Small intestine (tissue), 7 donors: Measurements from ENCODE around the gene HOATZ. TPM values are rescaled to one million over a fixed set of nuclear protein-coding genes. Genes with fewer than 3 reads are reported as not detected.
A peak's percentile ranks its signal among the peaks of the same experiment; 100 is the strongest.

Experiments used
- DNase-seq, 2 donors: peaks; one replicate each; pipeline versions ENCODE4 v3.0.0 to v3.0.0-alpha.2; 2013
- FAIRE-seq: peaks from 2 replicates; lab custom pipeline; 2012; peaks lifted over from hg19 to GRCh38; lab: Jason Lieb, UNC
- H3K27ac ChIP-seq, 3 donors: one replicate each; pipeline ENCODE4 v1.5.1; 2013; ENCODE audit warnings: low read length in 2 of 3, mild to moderate bottlenecking in 2 of 3, control low read depth in 1 of 3, inconsistent platforms in 1 of 3, low read depth in 1 of 3, moderate library complexity in 1 of 3
- H3K27me3 ChIP-seq, 3 donors: one replicate each; pipeline ENCODE4 v1.6.1; 2013; ENCODE audit warnings: low read length in 3 of 3, inconsistent platforms in 1 of 3; ENCODE audit not compliant: control insufficient read depth in 3 of 3, insufficient read depth in 3 of 3
- H3K36me3 ChIP-seq, 3 donors: one replicate each; pipeline ENCODE4 v1.6.1; 2013; ENCODE audit warnings: low read length in 3 of 3, inconsistent platforms in 1 of 3, low read depth in 1 of 3, mild to moderate bottlenecking in 1 of 3, moderate library complexity in 1 of 3; ENCODE audit not compliant: control insufficient read depth in 3 of 3, insufficient read depth in 2 of 3
- H3K4me1 ChIP-seq, 3 donors: one replicate each; pipeline ENCODE4 v1.6.1; 2013; ENCODE audit warnings: low read length in 2 of 3, inconsistent platforms in 1 of 3, low read depth in 1 of 3, mild to moderate bottlenecking in 1 of 3, moderate library complexity in 1 of 3; ENCODE audit not compliant: control insufficient read depth in 3 of 3, insufficient read depth in 2 of 3
- H3K4me3 ChIP-seq, 3 donors: one replicate each; pipeline ENCODE4 v1.5.1; 2013; ENCODE audit warnings: low read length in 3 of 3, control low read depth in 1 of 3, inconsistent platforms in 1 of 3, low read depth in 1 of 3, mild to moderate bottlenecking in 1 of 3, moderate library complexity in 1 of 3
- H3K9me3 ChIP-seq, 2 donors: one replicate each; pipeline ENCODE4 v1.6.1; 2013; ENCODE audit warnings: low read depth in 1 of 2, low read length in 1 of 2; ENCODE audit not compliant: control insufficient read depth in 2 of 2, insufficient read depth in 1 of 2
- WGBS, 3 donors: extraction: QIAGEN DNeasy Blood & Tissue Kit; methylation state at CpG; one replicate each; pipeline ENCODE4 v1.1.7; 2013; 5-methylcytosine and 5-hydroxymethylcytosine counted together
- polyA plus RNA-seq, 4 donors: library from polyadenylated mRNA; stranded (reverse) in 3 of 4; unstranded in 1 of 4; fragments of 200-250 nt in 3 of 4; fragments of 120-200 nt in 1 of 4; gene quantifications; one replicate each; pipeline versions ENCODE4 v1.2.1 to v1.2.3, GENCODE V29; 2013
- donor health status: healthy with polysubstance abuse.
- donor health status: control.
- donor health status: control.
- donor health status: Bipolar disorder and iron deficiency.
- donor health status: healthy.

HOATZ gene
- polyA plus RNA-seq, 4 donors: 0.03 TPM; not detected in 3

- FAIRE-seq (no peak), DNase-seq (no peak)
- Histone ChIP-seq H3K9me3 (no peaks in the 10 kb centered on the region), H3K27ac (no peak overlapping the region), H3K27me3 (no peaks in the 10 kb centered on the region), H3K4me1 (peaks cover 6 to 24% (median 7%) of the 10 kb centered on the region in 3 donors), H3K4me3 (no peak overlapping the region), H3K36me3 (no peaks in the 10 kb centered on the region)
- WGBS, 3 donors: 72 to 86% (median 73%) methylated on average over 6 of the region's 6 CpGs
These were observed 56.2 kb downstream of the HOATZ start for GRCh38 chr11:111570796-111571195.

GRCh38 chr11:111571829-111572501, 57.4 kb downstream of the HOATZ start:
- H3K27ac ChIP-seq: no peak overlapping the region
- no peak for FAIRE-seq
- H3K4me1 ChIP-seq: peaks cover 6 to 24% (median 7%) of the 10 kb centered on the region in 3 donors
- no peak overlapping the region for H3K4me3 ChIP-seq
- no peaks in the 10 kb centered on the region for H3K27me3 ChIP-seq
- DNase-seq: peak; percentile 57 to 61
- H3K9me3 ChIP-seq: no peaks in the 10 kb centered on the region
- 9 to 34% (median 22%) methylated on average over 6 of the region's 6 CpGs for WGBS, 3 donors
- no peaks in the 10 kb centered on the region for H3K36me3 ChIP-seq

GRCh38 chr11:111572581-111572980, 58.0 kb downstream of the HOATZ start:
- no peaks in the 10 kb centered on the region for H3K36me3 ChIP-seq
- no peak overlapping the region for H3K4me3 ChIP-seq
- H3K27me3 ChIP-seq: no peaks in the 10 kb centered on the region
- 93 to 98% (median 93%) methylated on average over 3 of the region's 3 CpGs for WGBS, 3 donors
- H3K27ac ChIP-seq: no peak overlapping the region
- no peaks in the 10 kb centered on the region for H3K9me3 ChIP-seq
- no peak for FAIRE-seq
- no peak for DNase-seq
- peaks cover 6 to 24% (median 7%) of the 10 kb centered on the region in 3 donors for H3K4me1 ChIP-seq

GRCh38 chr11:111573821-111574249, 59.3 kb downstream of the HOATZ start:
- Histone ChIP-seq H3K4me1 (peaks cover 6 to 24% (median 7%) of the 10 kb centered on the region in 3 donors), H3K9me3 (no peaks in the 10 kb centered on the region), H3K36me3 (no peaks in the 10 kb centered on the region), H3K27ac (peak overlapping the region in 1 of 3 donors; percentile 30), H3K27me3 (no peaks in the 10 kb centered on the region), H3K4me3 (no peak overlapping the region)
- no peak for FAIRE-seq
- DNase-seq: no peak
- 53 to 67% (median 63%) methylated on average over 4 of the region's 4 CpGs for WGBS, 3 donors

- FAIRE-seq: no peak
- DNase-seq: peak in 1 of 2 donors; percentile 11
- Histone ChIP-seq H3K27ac (no peak overlapping the region), H3K4me1 (peaks cover 6 to 24% (median 7%) of the 10 kb centered on the region in 3 donors), H3K36me3 (no peaks in the 10 kb centered on the region), H3K27me3 (no peaks in the 10 kb centered on the region), H3K4me3 (no peak overlapping the region), H3K9me3 (no peaks in the 10 kb centered on the region)
- WGBS, 3 donors: 27 to 35% (median 35%) methylated on average over 7 of the region's 7 CpGs
These were observed 60.0 kb downstream of the HOATZ start for GRCh38 chr11:111574373-111575225.

- FAIRE-seq (no peak), DNase-seq (peak in 1 of 2 donors; percentile 42)
- Histone ChIP-seq H3K36me3 (no peaks in the 10 kb centered on the region), H3K4me3 (no peak overlapping the region), H3K9me3 (no peaks in the 10 kb centered on the region), H3K4me1 (peaks cover 6 to 24% (median 7%) of the 10 kb centered on the region in 3 donors), H3K27ac (no peak overlapping the region), H3K27me3 (no peaks in the 10 kb centered on the region)
- WGBS, 3 donors: 79 to 90% (median 80%) methylated on average over 6 of the region's 6 CpGs
These were observed 61.2 kb downstream of the HOATZ start for GRCh38 chr11:111575740-111576139.

GRCh38 chr11:111577821-111578220, 63.2 kb downstream of the HOATZ start:
- H3K4me1 ChIP-seq: peaks cover 0 to 9% (median 3%) of the 10 kb centered on the region in 3 donors
- H3K27ac ChIP-seq: no peak overlapping the region
- FAIRE-seq: no peak
- 78 to 92% (median 80%) methylated on average over 4 of the region's 4 CpGs for WGBS, 3 donors
- no peaks in the 10 kb centered on the region for H3K9me3 ChIP-seq
- no peak overlapping the region for H3K4me3 ChIP-seq
- no peak for DNase-seq
- H3K27me3 ChIP-seq: no peaks in the 10 kb centered on the region
- H3K36me3 ChIP-seq: no peaks in the 10 kb centered on the region

- FAIRE-seq (no peak), DNase-seq (no peak)
- Histone ChIP-seq H3K27ac (no peak overlapping the region), H3K9me3 (no peaks in the 10 kb centered on the region), H3K4me1 (no peaks in the 10 kb centered on the region), H3K36me3 (no peaks in the 10 kb centered on the region), H3K27me3 (no peaks in the 10 kb centered on the region), H3K4me3 (no peak overlapping the region)
- WGBS, 3 donors: 96 to 100% (median 100%) methylated on average over 1 of the region's 1 CpG
These were observed 66.8 kb downstream of the HOATZ start for GRCh38 chr11:111581341-111581740.
